BLaER1 treated with 17β-estradiol and CSF1 and Interleukin-3, amounts not matched to agents 10 nM and 100 nM (cell line): ENCODE results near the gene SSPN.
A peak's percentile ranks its signal among the peaks of the same experiment; 100 is the strongest.

Experiments
- H3K27ac ChIP-seq, 11 experiments: shearing (Covaris generic); formaldehyde crosslinking; 2 replicates each; pipeline ENCODE4 v1.8.1; 2022
- H3K27me3 ChIP-seq, 11 experiments: shearing (Covaris generic); formaldehyde crosslinking; 2 replicates each; pipeline ENCODE4 v1.8.1; 2022
- H3K36me3 ChIP-seq, 11 experiments: shearing (Covaris generic); formaldehyde crosslinking; 2 replicates each; pipeline ENCODE4 v1.8.1; 2022
- H3K4me1 ChIP-seq, 10 experiments: shearing (Covaris generic); formaldehyde crosslinking; 2 replicates each; pipeline ENCODE4 v1.8.1; 2022
- H3K4me2 ChIP-seq, 11 experiments: shearing (Covaris generic); formaldehyde crosslinking; 2 replicates each; pipeline ENCODE4 v1.8.1; 2022
- H3K4me3 ChIP-seq, 10 experiments: shearing (Covaris generic); formaldehyde crosslinking; 2 replicates each; pipeline ENCODE4 v1.8.1; 2022
- H3K9ac ChIP-seq, 11 experiments: shearing (Covaris generic); formaldehyde crosslinking; 2 replicates each; pipeline ENCODE4 v1.8.1; 2022
- H3K9me3 ChIP-seq, 11 experiments: shearing (Covaris generic); formaldehyde crosslinking; replicated peaks in 1 of 11; 2 replicates each; pipeline ENCODE4 v1.8.1; 2022
- H4K20me1 ChIP-seq, 11 experiments: shearing (Covaris generic); formaldehyde crosslinking; 2 replicates each; pipeline ENCODE4 v1.8.1; 2022
- Cebpa-rat ChIP-seq, 11 experiments: shearing (Covaris generic); IDR thresholded peaks; 2 replicates each; pipeline ENCODE4 v1.8.1; 2022

The SSPN gene

GRCh38 chr12:26197832-26198231 is 2.5 kb downstream of the SSPN start:
- no peak for TF ChIP-seq Cebpa-rat (IDR thresholded peaks at IDR 0.05)
- H3K4me3 ChIP-seq, result no peak overlapping the region
- H3K27me3 ChIP-seq, result peaks cover 37 to 50% (median 47%) of the 10 kb centered on the region in 11 experiments
- H3K4me1 ChIP-seq, result no peaks in the 10 kb centered on the region
- H4K20me1 ChIP-seq, result no peaks in the 10 kb centered on the region
- no peak overlapping the region for H3K4me2 ChIP-seq
- no peaks in the 10 kb centered on the region for H3K36me3 ChIP-seq
- H3K27ac ChIP-seq, result no peak overlapping the region
- H3K9me3 ChIP-seq, result peaks cover 0 to 19% (median 6%) of the 10 kb centered on the region in 11 experiments; a peak in 11 of 22 replicates
- H3K9ac ChIP-seq, result no peak overlapping the region

GRCh38 chr12:26198742-26199141 is 3.4 kb downstream of the SSPN start:
- H3K9me3 ChIP-seq, result peaks cover 0 to 19% (median 6%) of the 10 kb centered on the region in 11 experiments; a peak in 11 of 22 replicates
- H3K4me1 ChIP-seq, result no peaks in the 10 kb centered on the region
- H3K9ac ChIP-seq, result no peak overlapping the region
- no peak overlapping the region for H3K4me2 ChIP-seq
- H3K4me3 ChIP-seq, result no peak overlapping the region
- H3K27me3 ChIP-seq, result peaks cover 37 to 47% (median 43%) of the 10 kb centered on the region in 11 experiments
- no peak for TF ChIP-seq Cebpa-rat (IDR thresholded peaks at IDR 0.05)
- H3K27ac ChIP-seq, result no peak overlapping the region
- no peaks in the 10 kb centered on the region for H4K20me1 ChIP-seq
- H3K36me3 ChIP-seq, result no peaks in the 10 kb centered on the region

- Histone ChIP-seq H3K36me3 (no peaks in the 10 kb centered on the region), H3K4me1 (no peaks in the 10 kb centered on the region), H3K4me3 (no peak overlapping the region), H3K27me3 (0 out of 22 replicates have a peak, but pooled peaks cover 0 to 1% (median 0%) of the 10 kb centered on the region in 11 experiments), H3K27ac (no peak overlapping the region), H3K9ac (no peak overlapping the region), H4K20me1 (no peaks in the 10 kb centered on the region), H3K4me2 (no peak overlapping the region), H3K9me3 (no peaks in the 10 kb centered on the region)
- TF ChIP-seq Cebpa-rat (IDR thresholded peaks at IDR 0.05), result no peak
These were observed 7.9 kb downstream of the SSPN start for GRCh38 chr12:26203167-26203780.

- no peaks in the 10 kb centered on the region for H3K27me3 ChIP-seq
- H3K4me2 ChIP-seq, result no peak overlapping the region
- no peaks in the 10 kb centered on the region for H3K36me3 ChIP-seq
- no peak overlapping the region for H3K4me3 ChIP-seq
- no peaks in the 10 kb centered on the region for H4K20me1 ChIP-seq
- H3K27ac ChIP-seq, result no peak overlapping the region
- no peak overlapping the region for H3K9ac ChIP-seq
- no peaks in the 10 kb centered on the region for H3K9me3 ChIP-seq
- no peak for TF ChIP-seq Cebpa-rat (IDR thresholded peaks at IDR 0.05)
- no peaks in the 10 kb centered on the region for H3K4me1 ChIP-seq
These were observed 9.4 kb downstream of the SSPN start for GRCh38 chr12:26204612-26205289.

GRCh38 chr12:26205298-26205697 is 9.9 kb downstream of the SSPN start:
- Histone ChIP-seq H3K27me3 (no peaks in the 10 kb centered on the region), H3K27ac (no peak overlapping the region), H3K9me3 (no peaks in the 10 kb centered on the region), H3K36me3 (no peaks in the 10 kb centered on the region), H3K4me2 (no peak overlapping the region), H3K4me1 (no peaks in the 10 kb centered on the region), H3K4me3 (no peak overlapping the region), H3K9ac (no peak overlapping the region), H4K20me1 (no peaks in the 10 kb centered on the region)
- no peak for TF ChIP-seq Cebpa-rat (IDR thresholded peaks at IDR 0.05)

- Histone ChIP-seq H3K4me3 (no peak overlapping the region), H3K9me3 (no peaks in the 10 kb centered on the region), H4K20me1 (no peaks in the 10 kb centered on the region), H3K36me3 (no peaks in the 10 kb centered on the region), H3K4me1 (no peaks in the 10 kb centered on the region), H3K4me2 (no peak overlapping the region), H3K27me3 (no peaks in the 10 kb centered on the region), H3K9ac (no peak overlapping the region), H3K27ac (no peak overlapping the region)
- no peak for TF ChIP-seq Cebpa-rat (IDR thresholded peaks at IDR 0.05)
These were observed 10.6 kb downstream of the SSPN start for GRCh38 chr12:26205941-26206340.

- H3K4me2 ChIP-seq, result no peak overlapping the region
- H3K9me3 ChIP-seq, result peaks cover 0 to 8% (median 0%) of the 10 kb centered on the region in 11 experiments; a peak in 4 of 22 replicates
- no peaks in the 10 kb centered on the region for H4K20me1 ChIP-seq
- H3K36me3 ChIP-seq, result no peaks in the 10 kb centered on the region
- no peak overlapping the region for H3K4me3 ChIP-seq
- no peaks in the 10 kb centered on the region for H3K27me3 ChIP-seq
- peaks cover 0 to 19% (median 11%) of the 10 kb centered on the region in 10 experiments; a peak in 11 of 20 replicates for H3K4me1 ChIP-seq
- no peak for TF ChIP-seq Cebpa-rat (IDR thresholded peaks at IDR 0.05)
- H3K27ac ChIP-seq, result no peak overlapping the region
- no peak overlapping the region for H3K9ac ChIP-seq
These were observed 16.0 kb downstream of the SSPN start for GRCh38 chr12:26211331-26211730.

GRCh38 chr12:26212396-26212795 is 17.0 kb downstream of the SSPN start:
- Histone ChIP-seq H4K20me1 (no peaks in the 10 kb centered on the region), H3K27ac (no peak overlapping the region; a peak in 1 of 22 replicates), H3K4me1 (peaks cover 0 to 19% (median 11%) of the 10 kb centered on the region in 10 experiments; a peak in 11 of 20 replicates), H3K9ac (no peak overlapping the region), H3K27me3 (no peaks in the 10 kb centered on the region), H3K4me3 (no peak overlapping the region), H3K9me3 (peaks cover 0 to 8% (median 0%) of the 10 kb centered on the region in 11 experiments; a peak in 4 of 22 replicates), H3K36me3 (no peaks in the 10 kb centered on the region), H3K4me2 (peak overlapping the region in 6 of 11 experiments; percentile 28 to 56 (median 52); a peak in 11 of 22 replicates)
- TF ChIP-seq Cebpa-rat (IDR thresholded peaks at IDR 0.05), result no peak

- no peak for TF ChIP-seq Cebpa-rat (IDR thresholded peaks at IDR 0.05)
- H3K4me1 ChIP-seq, result peaks cover 0 to 19% (median 11%) of the 10 kb centered on the region in 10 experiments; a peak in 11 of 20 replicates
- peak overlapping the region in 6 of 11 experiments; percentile 28 to 56 (median 52); a peak in 9 of 22 replicates for H3K4me2 ChIP-seq
- H4K20me1 ChIP-seq, result no peaks in the 10 kb centered on the region
- H3K27ac ChIP-seq, result no peak overlapping the region
- H3K36me3 ChIP-seq, result no peaks in the 10 kb centered on the region
- H3K9me3 ChIP-seq, result peaks cover 0 to 8% (median 0%) of the 10 kb centered on the region in 11 experiments; a peak in 4 of 22 replicates
- H3K27me3 ChIP-seq, result no peaks in the 10 kb centered on the region
- no peak overlapping the region for H3K4me3 ChIP-seq
- no peak overlapping the region for H3K9ac ChIP-seq
These were observed 17.6 kb downstream of the SSPN start for GRCh38 chr12:26212988-26213387.
